ENCODE data around the gene P2RX2. TPM values are rescaled to one million over a fixed set of nuclear protein-coding genes. Genes with fewer than 3 reads are reported as not detected.

Gene P2RX2
- total RNA-seq, 1 donor from 2014 or later: not detected

- DNase-seq (ENCODE audit: low read depth): no peak
- Histone ChIP-seq H3K4me3 (ENCODE audit: low read depth, low read length) (no peak overlapping the region), H3K27me3 (ENCODE audit: control insufficient read depth, insufficient read depth, low read length) (peaks cover 44% of the 10 kb centered on the region), H3K36me3 (ENCODE audit: control insufficient read depth, insufficient read depth, low read length) (no peaks in the 10 kb centered on the region)
- no peak for TF ChIP-seq CTCF (IDR thresholded peaks at IDR 0.05; ENCODE audit: insufficient read depth, low read length, poor library complexity, severe bottlenecking)
Measured at GRCh38 chr12:132601171-132601883, 17.2 kb upstream of the P2RX2 start.

- DNase-seq (ENCODE audit: low read depth): no peak
- H3K36me3 ChIP-seq (ENCODE audit: control insufficient read depth, insufficient read depth, low read length): no peaks in the 10 kb centered on the region
- no peak overlapping the region for H3K4me3 ChIP-seq (ENCODE audit: low read depth, low read length)
- peaks cover 51% of the 10 kb centered on the region for H3K27me3 ChIP-seq (ENCODE audit: control insufficient read depth, insufficient read depth, low read length)
- TF ChIP-seq CTCF (IDR thresholded peaks at IDR 0.05; ENCODE audit: insufficient read depth, low read length, poor library complexity, severe bottlenecking): no peak
Measured at GRCh38 chr12:132602572-132603239, 15.9 kb upstream of the P2RX2 start.

GRCh38 chr12:132603240-132604150, 15.1 kb upstream of the P2RX2 start:
- peaks cover 51% of the 10 kb centered on the region for H3K27me3 ChIP-seq (ENCODE audit: control insufficient read depth, insufficient read depth, low read length)
- H3K4me3 ChIP-seq (ENCODE audit: low read depth, low read length): no peak overlapping the region
- DNase-seq (ENCODE audit: low read depth): no peak
- H3K36me3 ChIP-seq (ENCODE audit: control insufficient read depth, insufficient read depth, low read length): no peaks in the 10 kb centered on the region
- no peak for TF ChIP-seq CTCF (IDR thresholded peaks at IDR 0.05; ENCODE audit: insufficient read depth, low read length, poor library complexity, severe bottlenecking)

GRCh38 chr12:132604151-132604618, 14.4 kb upstream of the P2RX2 start:
- Histone ChIP-seq H3K4me3 (ENCODE audit: low read depth, low read length) (no peak overlapping the region), H3K27me3 (ENCODE audit: control insufficient read depth, insufficient read depth, low read length) (peaks cover 54% of the 10 kb centered on the region), H3K36me3 (ENCODE audit: control insufficient read depth, insufficient read depth, low read length) (no peaks in the 10 kb centered on the region)
- no peak for DNase-seq (ENCODE audit: low read depth)
- no peak for TF ChIP-seq CTCF (IDR thresholded peaks at IDR 0.05; ENCODE audit: insufficient read depth, low read length, poor library complexity, severe bottlenecking)

GRCh38 chr12:132604668-132605441, 13.7 kb upstream of the P2RX2 start:
- no peak for TF ChIP-seq CTCF (IDR thresholded peaks at IDR 0.05; ENCODE audit: insufficient read depth, low read length, poor library complexity, severe bottlenecking)
- DNase-seq (ENCODE audit: low read depth): no peak
- Histone ChIP-seq H3K4me3 (ENCODE audit: low read depth, low read length) (no peak overlapping the region), H3K36me3 (ENCODE audit: control insufficient read depth, insufficient read depth, low read length) (no peaks in the 10 kb centered on the region), H3K27me3 (ENCODE audit: control insufficient read depth, insufficient read depth, low read length) (peaks cover 54% of the 10 kb centered on the region)

Measured in kidney epithelial cell (primary cell).